ENCODE results near the gene NOCT. TPM values are rescaled to one million over a fixed set of nuclear protein-coding genes. Genes with fewer than 3 reads are reported as not detected.
"Not testable (repeated sequence)": the region's sequence is repeated elsewhere in the genome, so short reads cannot be mapped to it uniquely, and the experiment has no call there.

Gene NOCT
- total RNA-seq, 1 donor from 2014 or later, result 8.4 TPM

DNA sequence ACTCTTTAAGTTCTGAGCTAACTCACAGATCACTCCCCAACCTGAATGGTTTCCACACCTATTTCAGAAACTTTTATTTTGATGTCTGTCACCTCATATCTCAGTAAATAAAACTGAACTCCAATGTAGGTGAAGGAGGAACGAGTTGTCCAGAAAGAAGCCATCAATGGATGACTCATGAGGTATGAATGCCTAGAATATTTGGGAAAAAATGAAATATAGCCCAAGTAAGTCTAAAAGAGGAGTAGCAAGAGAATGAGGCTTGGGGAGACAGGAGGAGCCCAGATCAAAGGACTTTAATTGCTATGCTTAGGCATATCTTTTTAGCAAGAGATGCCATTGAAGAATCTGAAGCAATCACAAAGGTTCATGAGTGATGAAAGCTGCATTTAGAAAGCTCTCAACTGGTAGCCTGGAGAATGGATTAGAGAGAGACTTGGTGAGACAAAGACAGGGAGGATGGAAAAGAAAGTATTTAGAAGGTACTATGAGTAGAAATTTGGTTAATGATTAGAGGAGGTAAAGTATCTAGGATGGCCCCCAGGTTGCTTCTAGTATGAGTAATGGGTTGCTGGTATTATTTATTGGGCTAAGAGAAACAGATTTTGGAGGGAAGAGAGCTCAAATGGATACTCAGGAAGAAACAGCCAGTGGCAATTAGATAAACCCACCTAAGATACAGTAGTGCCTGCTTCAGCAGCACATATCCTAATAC lies 39.4 kb downstream of the NOCT start:
- H3K9me3 ChIP-seq (replicated peaks), result no peaks in the 10 kb centered on the region
- TF ChIP-seq, protein P1, sequence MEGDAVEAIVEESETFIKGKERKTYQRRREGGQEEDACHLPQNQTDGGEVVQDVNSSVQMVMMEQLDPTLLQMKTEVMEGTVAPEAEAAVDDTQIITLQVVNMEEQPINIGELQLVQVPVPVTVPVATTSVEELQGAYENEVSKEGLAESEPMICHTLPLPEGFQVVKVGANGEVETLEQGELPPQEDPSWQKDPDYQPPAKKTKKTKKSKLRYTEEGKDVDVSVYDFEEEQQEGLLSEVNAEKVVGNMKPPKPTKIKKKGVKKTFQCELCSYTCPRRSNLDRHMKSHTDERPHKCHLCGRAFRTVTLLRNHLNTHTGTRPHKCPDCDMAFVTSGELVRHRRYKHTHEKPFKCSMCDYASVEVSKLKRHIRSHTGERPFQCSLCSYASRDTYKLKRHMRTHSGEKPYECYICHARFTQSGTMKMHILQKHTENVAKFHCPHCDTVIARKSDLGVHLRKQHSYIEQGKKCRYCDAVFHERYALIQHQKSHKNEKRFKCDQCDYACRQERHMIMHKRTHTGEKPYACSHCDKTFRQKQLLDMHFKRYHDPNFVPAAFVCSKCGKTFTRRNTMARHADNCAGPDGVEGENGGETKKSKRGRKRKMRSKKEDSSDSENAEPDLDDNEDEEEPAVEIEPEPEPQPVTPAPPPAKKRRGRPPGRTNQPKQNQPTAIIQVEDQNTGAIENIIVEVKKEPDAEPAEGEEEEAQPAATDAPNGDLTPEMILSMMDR (IDR thresholded peaks at IDR 0.05; ENCODE audit: borderline replicate concordance), result no peak
- no peaks in the 10 kb centered on the region for H3K27me3 ChIP-seq (ENCODE audit: low read depth)
- H3K27ac ChIP-seq (replicated peaks), result peak overlapping the region; percentile 34
- peaks cover 72% of the 10 kb centered on the region for H3K4me1 ChIP-seq
- H3K36me3 ChIP-seq, result peaks cover 61% of the 10 kb centered on the region
- DNase-seq, result no peak
- intact Hi-C loops (cut with micrococcal nuclease), result no loop called here
- no peak overlapping the region for H3K4me3 ChIP-seq

DNA sequence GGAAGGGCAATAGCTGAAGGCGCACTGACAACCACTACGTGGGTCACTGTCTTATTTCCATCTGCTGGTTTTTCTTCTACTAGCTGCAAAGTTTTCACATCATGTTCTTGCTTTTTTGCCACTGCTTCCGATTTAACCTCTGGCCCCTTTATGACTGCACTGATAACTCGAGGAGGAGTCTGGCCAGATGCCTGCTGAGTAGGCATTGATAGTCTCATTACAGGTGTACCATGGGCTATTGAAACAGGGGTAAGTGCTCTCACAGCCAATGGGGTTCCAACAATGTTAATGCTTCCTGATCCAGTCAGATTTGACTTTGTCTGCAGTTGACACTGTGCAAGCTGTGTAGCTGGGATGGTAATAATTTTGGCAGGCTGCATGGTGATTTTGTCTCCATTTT lies 43.4 kb downstream of the NOCT start:
- intact Hi-C loops (cut with micrococcal nuclease), result not testable (repeated sequence)
- peaks cover 78% of the 10 kb centered on the region for H3K36me3 ChIP-seq

DNA sequence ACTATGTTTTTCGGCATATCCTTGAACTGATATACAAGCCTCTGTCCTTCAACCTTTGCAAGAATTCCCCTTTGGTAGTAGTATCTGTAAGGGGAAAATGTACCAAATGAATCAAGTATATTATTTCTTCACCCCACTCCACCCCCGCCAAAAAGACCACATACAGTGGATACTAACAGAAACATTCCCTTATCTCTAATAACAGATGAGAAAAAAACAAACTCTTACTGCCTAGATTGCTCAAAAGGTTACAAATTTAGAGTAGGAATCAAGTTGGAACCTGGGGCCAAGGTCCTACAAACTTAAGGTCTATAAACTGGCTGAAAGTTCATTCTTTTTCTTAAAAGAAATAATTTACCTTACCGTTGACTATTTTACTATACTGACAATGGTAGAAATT lies 45.0 kb downstream of the NOCT start:
- no peak overlapping the region for H3K27ac ChIP-seq (replicated peaks)
- no peak overlapping the region for H3K4me3 ChIP-seq
- no peaks in the 10 kb centered on the region for H3K27me3 ChIP-seq (ENCODE audit: low read depth)
- H3K9me3 ChIP-seq (replicated peaks), result no peaks in the 10 kb centered on the region
- peaks cover 45% of the 10 kb centered on the region for H3K4me1 ChIP-seq
- peaks cover 87% of the 10 kb centered on the region for H3K36me3 ChIP-seq
- intact Hi-C loops (cut with micrococcal nuclease), result no loop called here
- TF ChIP-seq, protein P1 (IDR thresholded peaks at IDR 0.05; ENCODE audit: borderline replicate concordance), result no peak
- no peak for DNase-seq

More for the DNA sequence above, 43.4 kb downstream of the NOCT start:
- not testable (repeated sequence) for DNase-seq; H3K27me3 ChIP-seq (ENCODE audit: low read depth); H3K4me3 ChIP-seq; H3K9me3 ChIP-seq (replicated peaks)
- Histone ChIP-seq H3K4me1 (peaks cover 61% of the 10 kb centered on the region), H3K27ac (replicated peaks) (peak overlapping the region; percentile 42)

DNA sequence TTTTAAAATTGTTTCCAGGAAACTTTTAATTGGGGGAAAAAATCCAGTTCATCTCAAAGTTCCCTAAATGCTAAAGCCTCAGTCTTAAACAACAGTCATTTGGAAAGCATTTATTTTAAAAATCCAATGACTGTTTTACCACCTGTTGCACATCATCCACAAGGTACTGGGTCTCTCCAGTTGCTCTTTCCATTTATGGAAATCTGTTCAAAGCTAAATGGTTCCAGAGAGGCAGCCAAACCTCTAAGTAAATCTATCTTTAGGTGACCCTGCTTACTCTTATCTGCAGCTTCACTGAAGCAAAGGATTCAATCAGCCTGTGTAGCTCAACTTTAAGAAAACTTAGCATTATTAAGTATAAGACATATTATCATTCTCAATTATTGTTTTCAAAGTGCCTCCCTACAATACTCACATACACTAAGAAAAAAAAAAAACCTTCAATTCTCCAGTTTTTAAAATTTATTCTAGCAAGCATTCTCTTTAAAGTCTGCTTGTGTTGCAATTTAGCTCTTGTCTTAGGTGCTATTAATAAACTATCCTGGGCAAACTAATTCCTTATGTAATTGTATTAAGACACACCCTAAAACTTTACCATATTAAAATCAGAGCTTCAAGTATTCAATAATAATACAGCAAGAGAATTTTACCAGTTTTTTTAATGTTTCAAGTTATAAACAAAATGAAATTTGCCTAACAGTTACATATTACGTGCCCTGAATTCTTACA lies 60.6 kb downstream of the NOCT start:
- Histone ChIP-seq H3K9me3 (replicated peaks) (no peaks in the 10 kb centered on the region), H3K4me1 (peaks cover 84% of the 10 kb centered on the region), H3K27me3 (ENCODE audit: low read depth) (no peaks in the 10 kb centered on the region), H3K36me3 (peaks cover 29% of the 10 kb centered on the region), H3K27ac (replicated peaks) (peak overlapping the region; percentile 97), H3K4me3 (peak overlapping the region; percentile 42)
- intact Hi-C loops (cut with micrococcal nuclease), result no loop called here
- TF ChIP-seq, protein P1 (IDR thresholded peaks at IDR 0.05; ENCODE audit: borderline replicate concordance), result no peak
- DNase-seq, result no peak

DNA sequence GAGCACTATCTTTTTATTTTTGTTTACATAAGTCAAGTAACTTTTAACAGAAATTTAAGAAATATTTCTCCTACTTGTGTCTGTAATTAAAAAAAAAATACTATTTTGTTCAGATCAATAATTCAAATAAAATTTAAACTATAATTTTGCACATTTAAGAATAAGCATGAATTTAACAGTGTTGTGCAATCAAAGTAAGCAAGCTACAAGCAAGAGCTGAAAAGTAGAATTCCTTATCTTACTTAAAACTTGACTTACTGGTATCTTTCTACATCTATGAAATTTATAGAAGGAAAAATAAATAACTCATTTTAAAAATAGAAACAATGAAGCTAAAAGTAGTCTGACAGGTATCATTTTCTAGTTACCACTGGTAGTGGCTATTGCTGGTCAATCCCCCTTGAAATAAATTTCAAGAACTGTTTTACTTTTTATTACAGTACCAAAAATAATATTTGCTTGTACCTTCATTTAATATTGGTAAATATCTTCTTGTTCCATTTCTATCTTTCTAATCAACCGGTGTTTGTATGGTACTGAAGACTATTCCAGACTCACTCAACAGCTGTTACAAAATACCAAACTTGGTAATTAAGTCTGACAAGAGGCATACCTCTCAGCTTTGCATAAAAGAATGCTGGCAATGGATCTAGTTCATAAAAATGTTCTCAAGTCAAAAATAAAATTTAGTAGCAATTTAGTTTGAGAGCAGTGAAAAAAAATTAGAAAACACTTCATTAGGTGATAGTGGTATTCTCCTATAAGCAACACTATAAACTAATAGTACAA lies 62.2 kb downstream of the NOCT start:
- DNase-seq, result no peak
- Histone ChIP-seq H3K9me3 (replicated peaks) (no peaks in the 10 kb centered on the region), H3K4me1 (peaks cover 94% of the 10 kb centered on the region), H3K36me3 (peaks cover 13% of the 10 kb centered on the region), H3K4me3 (peak overlapping the region; percentile 42), H3K27me3 (ENCODE audit: low read depth) (no peaks in the 10 kb centered on the region), H3K27ac (replicated peaks) (peak overlapping the region; percentile 97)
- TF ChIP-seq, protein P1 (IDR thresholded peaks at IDR 0.05; ENCODE audit: borderline replicate concordance), result no peak
- intact Hi-C loops (cut with micrococcal nuclease), result no loop called here
